Cardiac muscle cell (in vitro differentiated cells and primary cell): ENCODE data around the gene SPATA33. TPM values are rescaled to one million over a fixed set of nuclear protein-coding genes. Genes with fewer than 3 reads are reported as not detected.

Source experiments
- DNase-seq, 2 donors: peaks; one replicate each; pipeline versions ENCODE4 v3.0.0 to v3.0.0-alpha.2; 2010 to 2017; ENCODE audit warnings: low read depth in 1 of 2, low spot score in 1 of 2
- H3K27ac ChIP-seq: fragments of 200-600 bp; sonication (generic); 2 replicates; pipeline ENCODE4 v1.5.1; 2016
- H3K27me3 ChIP-seq: fragments of 200-600 bp; sonication (generic); 2 replicates; pipeline ENCODE4 v1.6.0; 2016; ENCODE audit warnings: control low read depth
- H3K36me3 ChIP-seq: fragments of 200-600 bp; sonication (generic); 2 replicates; pipeline ENCODE4 v1.5.1; 2016; ENCODE audit warnings: control low read depth
- H3K4me1 ChIP-seq: fragments of 200-600 bp; sonication (generic); 2 replicates; pipeline ENCODE4 v1.8.1; 2017; ENCODE audit warnings: low read depth, mild to moderate bottlenecking, mixed run types
- H3K4me3 ChIP-seq: fragments of 200-600 bp; sonication (generic); 2 replicates; pipeline ENCODE4 v1.5.1; 2016; ENCODE audit warnings: mild to moderate bottlenecking
- H3K9me3 ChIP-seq: fragments of 200-600 bp; sonication (generic); 2 replicates; pipeline ENCODE4 v1.5.1; 2017; ENCODE audit warnings: low read depth, mild to moderate bottlenecking, control low read depth
- CTCF ChIP-seq: IDR thresholded peaks from 2 replicates; pipeline ENCODE4 v1.5.1; 2012; ENCODE audit warnings: low read depth, mild to moderate bottlenecking, low read length
- polyA plus RNA-seq: library from polyadenylated mRNA; unstranded; fragments of >200 nt; fragmentation: Nextera tagmentation; extraction: Ambion mirVana; gene quantifications from 2 replicates; pipeline ENCODE4 v1.2.1, GENCODE V29; 2016
- total RNA-seq: library from RNA; depleted of rRNA; stranded (reverse); fragments of >200 nt; gene quantifications from 2 replicates; pipeline ENCODE4 v1.2.3, GENCODE V29; 2016

SPATA33 gene
- total and polyA plus RNA-seq, 2 experiments from 2014 or later = 8.3 to 13.5 TPM

GRCh38 chr16:89613231-89613953 lies 44.2 kb upstream of the SPATA33 start, which contains the start of gene DPEP1:
Gene DPEP1, plus strand, starts transcription at chr16:89613642. Its CDS starts 16,769 bp downstream, at chr16:89630411.
- H3K27ac ChIP-seq = no peak within 1 kb of the TSS
- H3K4me1 ChIP-seq = no peaks in the 10 kb centered on the region
- no peak within 1 kb of the TSS for H3K4me3 ChIP-seq
- TF ChIP-seq CTCF = no peak
- no peaks in the 10 kb centered on the region for H3K36me3 ChIP-seq
- DNase-seq = no peak
- no peaks in the 10 kb centered on the region for H3K27me3 ChIP-seq
- no peaks in the 10 kb centered on the region for H3K9me3 ChIP-seq

GRCh38 chr16:89613954-89614459 lies 43.6 kb upstream of the SPATA33 start:
- DNase-seq = no peak

GRCh38 chr16:89615176-89615575 lies 42.5 kb upstream of the SPATA33 start:
- no peak for DNase-seq
- no peaks in the 10 kb centered on the region for H3K36me3 ChIP-seq
- H3K4me3 ChIP-seq = no peak overlapping the region
- no peaks in the 10 kb centered on the region for H3K9me3 ChIP-seq
- H3K27me3 ChIP-seq = no peaks in the 10 kb centered on the region
- H3K4me1 ChIP-seq = no peaks in the 10 kb centered on the region
- no peak overlapping the region for H3K27ac ChIP-seq
- TF ChIP-seq CTCF = no peak

More at GRCh38 chr16:89613954-89614459, 43.6 kb upstream of the SPATA33 start:
- no peaks in the 10 kb centered on the region for H3K9me3 ChIP-seq
- no peaks in the 10 kb centered on the region for H3K27me3 ChIP-seq
- H3K36me3 ChIP-seq = no peaks in the 10 kb centered on the region
- TF ChIP-seq CTCF = no peak
- H3K4me1 ChIP-seq = no peaks in the 10 kb centered on the region
- no peak overlapping the region for H3K4me3 ChIP-seq
- no peak overlapping the region for H3K27ac ChIP-seq

- Histone ChIP-seq H3K27ac (no peak overlapping the region), H3K27me3 (no peaks in the 10 kb centered on the region), H3K9me3 (no peaks in the 10 kb centered on the region), H3K4me3 (no peak overlapping the region), H3K36me3 (no peaks in the 10 kb centered on the region), H3K4me1 (no peaks in the 10 kb centered on the region)
- peak; percentile 19 to 36 for DNase-seq
- peak; percentile 69 for TF ChIP-seq CTCF
Observed at GRCh38 chr16:89615596-89616090, 42.0 kb upstream of the SPATA33 start.

GRCh38 chr16:89616623-89617022 lies 41.0 kb upstream of the SPATA33 start:
- no peaks in the 10 kb centered on the region for H3K4me1 ChIP-seq
- H3K4me3 ChIP-seq = no peak overlapping the region
- no peaks in the 10 kb centered on the region for H3K9me3 ChIP-seq
- H3K27me3 ChIP-seq = no peaks in the 10 kb centered on the region
- no peak for TF ChIP-seq CTCF
- H3K36me3 ChIP-seq = no peaks in the 10 kb centered on the region
- DNase-seq = no peak
- H3K27ac ChIP-seq = no peak overlapping the region
